Measurements from ENCODE around the gene MBD5.

The MBD5 gene

DNA sequence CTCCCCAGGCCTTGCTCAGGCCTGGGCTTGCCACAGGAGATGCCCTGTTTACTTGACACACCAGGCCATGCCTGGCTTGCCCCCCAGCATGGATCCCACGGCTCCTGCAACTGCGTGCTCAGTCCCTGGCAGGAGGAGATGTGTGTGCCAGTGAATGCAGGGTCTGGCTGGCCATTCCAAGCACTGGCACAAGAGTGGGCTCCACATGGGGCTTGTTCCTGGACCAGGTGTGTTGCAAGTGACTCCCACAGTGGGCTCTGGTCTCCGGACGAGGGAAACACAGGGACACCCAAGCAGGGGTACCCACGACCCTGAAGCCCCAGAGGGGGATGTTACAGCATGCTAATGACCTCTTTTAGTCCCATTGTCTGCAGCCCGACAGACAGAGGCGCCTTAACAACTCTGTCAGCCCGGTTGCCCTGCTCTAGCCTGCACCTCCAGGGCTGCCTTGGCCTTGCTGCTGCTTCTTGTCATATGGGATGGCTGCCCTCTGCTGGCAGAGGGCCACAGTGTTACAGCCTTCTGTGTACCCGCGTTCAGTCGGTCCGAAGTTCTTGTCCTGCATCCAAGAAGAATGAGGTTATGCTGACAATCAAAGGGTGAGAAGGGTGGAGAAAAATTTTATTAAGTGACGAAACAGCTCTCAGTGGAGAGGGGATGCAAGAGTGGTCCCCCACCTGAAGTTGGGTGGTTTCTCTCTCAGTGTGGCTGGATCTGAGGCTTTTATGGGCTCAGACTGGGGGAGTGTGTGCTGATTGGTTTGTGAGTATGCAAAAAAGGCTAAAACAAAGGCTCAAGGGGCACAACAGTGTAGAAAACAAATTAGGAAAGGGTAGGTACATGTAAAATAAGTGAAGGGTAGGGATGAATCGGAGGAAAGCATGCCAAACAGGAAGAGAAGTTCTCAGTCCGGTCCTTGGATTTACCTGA is 180.4 kb downstream of the MBD5 start:
- Mint-ChIP-seq H3K9me3 (no peaks in the 10 kb centered on the region), H3K36me3 (no peaks in the 10 kb centered on the region), H3K4me1 (no peaks in the 10 kb centered on the region), H3K4me3 (no peak overlapping the region), H3K27ac (no peak overlapping the region)
- ATAC-seq = peak; percentile 75
- DNase-seq (ENCODE audit: low spot score in 2 of 2) = peak in 1 of 2 donors; percentile 58

- DNase-seq (ENCODE audit: low spot score in 2 of 2) = no peak
- no peaks in the 10 kb centered on the region for H3K36me3 Mint-ChIP-seq
- H3K4me1 Mint-ChIP-seq = no peaks in the 10 kb centered on the region
- H3K27ac Mint-ChIP-seq = no peak overlapping the region
- H3K9me3 Mint-ChIP-seq = no peaks in the 10 kb centered on the region
- H3K4me3 Mint-ChIP-seq = no peak overlapping the region
- no peak for ATAC-seq
Observed at GRCh38 chr2:148202237-148202636, 181.3 kb downstream of the MBD5 start.

GRCh38 chr2:148207111-148207510 is 186.2 kb downstream of the MBD5 start:
- no peak for ATAC-seq
- DNase-seq (ENCODE audit: low spot score in 2 of 2) = no peak
- Mint-ChIP-seq H3K36me3 (no peaks in the 10 kb centered on the region), H3K27ac (no peak overlapping the region), H3K4me1 (no peaks in the 10 kb centered on the region), H3K9me3 (no peaks in the 10 kb centered on the region), H3K4me3 (no peak overlapping the region)

DNA sequence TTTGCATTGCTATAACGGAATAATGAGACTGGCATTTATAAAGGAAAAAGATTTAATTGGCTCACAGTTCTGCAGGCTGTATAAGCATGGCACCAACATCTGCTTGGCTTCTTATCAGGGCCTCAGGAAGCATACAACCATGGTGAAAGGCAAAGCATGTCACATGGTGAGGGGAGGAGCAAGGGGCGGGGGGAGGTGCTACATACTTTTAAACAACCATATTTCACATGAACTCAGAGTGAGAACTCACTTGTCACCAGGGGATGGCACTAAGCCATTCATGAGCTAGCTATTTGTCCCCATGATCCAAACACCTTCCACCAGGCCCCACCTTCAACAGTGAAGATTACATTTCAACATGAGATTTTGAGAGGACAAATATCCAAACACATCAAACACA is 188.7 kb downstream of the MBD5 start:
- no peak for DNase-seq (ENCODE audit: low spot score in 2 of 2)
- no peaks in the 10 kb centered on the region for H3K36me3 Mint-ChIP-seq
- H3K27ac Mint-ChIP-seq = no peak overlapping the region
- H3K9me3 Mint-ChIP-seq = no peaks in the 10 kb centered on the region
- no peaks in the 10 kb centered on the region for H3K4me1 Mint-ChIP-seq
- H3K4me3 Mint-ChIP-seq = no peak overlapping the region
- ATAC-seq = peak; percentile 46

- H3K9me3 Mint-ChIP-seq = peaks cover 10% of the 10 kb centered on the region
- peak; percentile 39 for ATAC-seq
- no peak overlapping the region for H3K4me3 Mint-ChIP-seq
- H3K27ac Mint-ChIP-seq = no peak overlapping the region
- H3K36me3 Mint-ChIP-seq = no peaks in the 10 kb centered on the region
- H3K4me1 Mint-ChIP-seq = no peaks in the 10 kb centered on the region
- DNase-seq (ENCODE audit: low spot score in 2 of 2) = no peak
Observed at GRCh38 chr2:148218326-148219075, 197.6 kb downstream of the MBD5 start.

DNA sequence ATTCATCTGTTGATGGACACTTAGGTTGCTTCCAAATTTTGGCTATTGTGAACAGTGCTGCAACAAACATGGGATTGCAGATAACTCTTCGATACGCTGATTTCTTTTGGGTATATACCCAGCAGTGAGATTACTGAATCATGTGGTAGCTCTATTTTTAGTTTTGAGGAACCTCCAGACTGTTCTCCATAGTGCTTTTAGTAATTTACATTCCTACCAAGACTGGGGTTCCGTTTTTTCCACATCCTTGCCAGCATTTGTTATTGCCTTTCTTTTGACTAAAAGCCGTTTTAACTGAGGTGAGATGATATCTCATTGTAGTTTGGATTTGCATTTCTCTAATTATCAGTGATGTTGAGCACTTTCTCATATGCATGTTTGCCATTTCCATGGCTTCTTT is 200.3 kb downstream of the MBD5 start:
- no peak overlapping the region for H3K27ac Mint-ChIP-seq
- no peaks in the 10 kb centered on the region for H3K36me3 Mint-ChIP-seq
- ATAC-seq = no peak
- H3K4me3 Mint-ChIP-seq = no peak overlapping the region
- DNase-seq (ENCODE audit: low spot score in 2 of 2) = no peak
- H3K4me1 Mint-ChIP-seq = peaks cover 6% of the 10 kb centered on the region
- peaks cover 12% of the 10 kb centered on the region for H3K9me3 Mint-ChIP-seq

GRCh38 chr2:148221926-148222325 is 201.0 kb downstream of the MBD5 start:
- ATAC-seq (no peak), DNase-seq (ENCODE audit: low spot score in 2 of 2) (no peak)
- peaks cover 6% of the 10 kb centered on the region for H3K4me1 Mint-ChIP-seq
- no peak overlapping the region for H3K27ac Mint-ChIP-seq
- H3K36me3 Mint-ChIP-seq = no peaks in the 10 kb centered on the region
- H3K9me3 Mint-ChIP-seq = peaks cover 12% of the 10 kb centered on the region
- no peak overlapping the region for H3K4me3 Mint-ChIP-seq

DNA sequence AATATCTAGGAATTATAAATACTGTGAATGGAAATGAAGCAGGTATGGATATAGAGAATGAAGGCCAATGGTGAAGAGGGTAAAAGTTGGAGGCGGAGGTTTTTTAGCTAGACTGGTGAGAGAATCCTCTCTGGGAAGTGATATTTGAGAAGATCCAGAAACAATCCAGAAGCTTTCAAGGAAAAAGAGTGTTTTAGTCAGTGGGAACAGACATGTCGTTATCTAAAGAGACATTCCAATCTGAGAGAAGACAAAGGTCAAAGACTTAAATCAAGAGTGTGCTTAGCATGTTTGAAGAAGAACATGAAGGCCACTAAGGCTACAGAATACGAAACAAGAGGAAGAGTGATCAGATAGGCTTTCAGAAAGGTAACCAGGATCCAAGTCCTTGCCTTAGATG is 211.0 kb downstream of the MBD5 start:
- ATAC-seq = no peak
- H3K4me1 Mint-ChIP-seq = peaks cover 4% of the 10 kb centered on the region
- no peak overlapping the region for H3K4me3 Mint-ChIP-seq
- no peak for DNase-seq (ENCODE audit: low spot score in 2 of 2)
- H3K36me3 Mint-ChIP-seq = peaks cover 15% of the 10 kb centered on the region
- H3K9me3 Mint-ChIP-seq = peaks cover 11% of the 10 kb centered on the region
- no peak overlapping the region for H3K27ac Mint-ChIP-seq

GRCh38 chr2:148234143-148234542 is 213.3 kb downstream of the MBD5 start:
- no peak overlapping the region for H3K4me3 Mint-ChIP-seq

GRCh38 chr2:148237911-148238310 is 217.0 kb downstream of the MBD5 start:
- no peak for ATAC-seq
- H3K27ac Mint-ChIP-seq = no peak overlapping the region
- DNase-seq (ENCODE audit: low spot score in 2 of 2) = no peak
- H3K36me3 Mint-ChIP-seq = peaks cover 27% of the 10 kb centered on the region
- no peaks in the 10 kb centered on the region for H3K4me1 Mint-ChIP-seq
- peaks cover 12% of the 10 kb centered on the region for H3K9me3 Mint-ChIP-seq
- no peak overlapping the region for H3K4me3 Mint-ChIP-seq

More at GRCh38 chr2:148234143-148234542, 213.3 kb downstream of the MBD5 start:
- Mint-ChIP-seq H3K36me3 (peaks cover 27% of the 10 kb centered on the region), H3K9me3 (peaks cover 13% of the 10 kb centered on the region), H3K4me1 (peaks cover 4% of the 10 kb centered on the region), H3K27ac (no peak overlapping the region)
- ATAC-seq (no peak), DNase-seq (ENCODE audit: low spot score in 2 of 2) (no peak)

DNA sequence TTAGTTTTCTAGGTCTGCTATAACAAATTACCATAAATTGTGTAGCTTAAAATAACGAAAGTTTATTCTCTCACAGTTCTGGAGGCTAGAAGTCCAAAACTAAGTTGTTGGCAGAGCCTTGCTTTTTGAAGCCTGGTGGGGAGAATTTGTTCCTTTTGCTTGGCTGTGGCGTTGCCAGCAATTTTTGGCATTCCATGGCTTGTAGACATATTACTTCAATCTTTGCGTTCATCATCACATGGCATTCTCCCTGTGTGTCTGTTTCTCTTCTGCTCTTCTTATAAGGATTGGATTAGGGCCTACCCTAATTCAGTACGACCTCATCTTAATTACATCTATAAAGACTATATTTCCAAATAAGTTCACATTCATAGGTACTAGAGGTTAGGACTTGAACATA is 217.7 kb downstream of the MBD5 start:
- peaks cover 27% of the 10 kb centered on the region for H3K36me3 Mint-ChIP-seq
- H3K4me1 Mint-ChIP-seq = no peaks in the 10 kb centered on the region
- no peak overlapping the region for H3K27ac Mint-ChIP-seq
- no peak for DNase-seq (ENCODE audit: low spot score in 2 of 2)
- H3K4me3 Mint-ChIP-seq = no peak overlapping the region
- ATAC-seq = no peak
- H3K9me3 Mint-ChIP-seq = peaks cover 12% of the 10 kb centered on the region

- ATAC-seq = no peak
- Mint-ChIP-seq H3K27ac (no peak overlapping the region), H3K36me3 (peaks cover 23% of the 10 kb centered on the region), H3K4me3 (no peak overlapping the region), H3K4me1 (no peaks in the 10 kb centered on the region), H3K9me3 (peaks cover 12% of the 10 kb centered on the region)
- no peak for DNase-seq (ENCODE audit: low spot score in 2 of 2)
Observed at GRCh38 chr2:148240838-148241237, 219.9 kb downstream of the MBD5 start.

DNA sequence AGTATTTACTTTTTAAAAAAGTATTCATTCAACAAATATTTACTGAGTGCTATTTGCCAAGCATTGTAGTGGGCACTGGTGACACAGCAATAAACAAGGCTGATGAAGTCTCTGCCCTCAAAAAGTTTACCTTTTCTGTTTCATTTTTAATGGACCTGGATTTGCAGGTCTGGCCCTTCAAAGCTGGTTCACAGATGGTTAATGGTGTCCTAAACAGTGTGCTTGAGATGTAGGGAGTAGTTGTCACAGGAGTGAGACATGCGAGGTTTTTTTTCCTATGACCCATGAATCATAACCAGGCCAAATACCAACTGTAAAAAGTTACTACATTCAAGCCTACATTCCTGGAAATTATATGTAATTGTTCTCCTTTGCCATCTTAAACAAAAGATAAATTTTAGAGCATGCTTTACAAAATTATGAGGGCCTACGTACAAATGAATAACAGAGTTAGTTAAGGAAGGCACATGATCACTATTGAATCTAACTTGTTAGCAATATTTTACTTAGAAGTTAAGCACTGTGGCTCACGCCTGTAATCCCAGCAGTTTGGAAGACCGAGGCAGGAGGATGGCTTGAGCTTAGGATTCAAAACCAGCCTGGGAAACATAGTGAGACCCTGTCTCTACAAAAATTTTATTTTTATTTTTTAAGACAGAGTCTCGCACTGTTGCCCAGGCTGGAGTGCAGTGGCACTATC is 223.9 kb downstream of the MBD5 start:
- H3K27ac Mint-ChIP-seq = no peak overlapping the region
- DNase-seq (ENCODE audit: low spot score in 2 of 2) = no peak
- H3K36me3 Mint-ChIP-seq = no peaks in the 10 kb centered on the region
- H3K4me3 Mint-ChIP-seq = no peak overlapping the region
- no peaks in the 10 kb centered on the region for H3K4me1 Mint-ChIP-seq
- ATAC-seq = no peak
- H3K9me3 Mint-ChIP-seq = peaks cover 4% of the 10 kb centered on the region

DNA sequence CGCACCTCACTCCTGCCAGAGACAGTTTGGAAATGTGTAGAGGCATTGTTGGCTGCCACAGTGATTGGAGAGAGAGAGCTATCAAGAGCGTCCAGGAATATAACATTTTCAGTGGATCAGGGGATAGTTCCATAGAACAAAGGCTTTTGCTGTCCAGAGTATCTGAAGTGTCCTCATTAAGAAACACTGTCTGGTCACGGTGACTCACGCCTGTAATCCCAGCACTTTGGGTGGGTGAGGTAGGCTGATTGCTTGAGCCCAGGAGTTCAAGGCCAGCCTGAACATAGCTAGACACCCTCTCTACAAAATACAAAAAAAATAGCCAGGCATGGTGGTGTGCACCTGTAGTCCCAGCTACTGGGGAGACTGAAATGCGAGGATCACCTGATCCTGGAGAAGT is 231.1 kb downstream of the MBD5 start:
- Mint-ChIP-seq H3K27ac (no peak overlapping the region), H3K9me3 (peaks cover 5% of the 10 kb centered on the region), H3K4me3 (no peak overlapping the region), H3K4me1 (no peaks in the 10 kb centered on the region), H3K36me3 (no peaks in the 10 kb centered on the region)
- no peak for ATAC-seq
- DNase-seq (ENCODE audit: low spot score in 2 of 2) = no peak

DNA sequence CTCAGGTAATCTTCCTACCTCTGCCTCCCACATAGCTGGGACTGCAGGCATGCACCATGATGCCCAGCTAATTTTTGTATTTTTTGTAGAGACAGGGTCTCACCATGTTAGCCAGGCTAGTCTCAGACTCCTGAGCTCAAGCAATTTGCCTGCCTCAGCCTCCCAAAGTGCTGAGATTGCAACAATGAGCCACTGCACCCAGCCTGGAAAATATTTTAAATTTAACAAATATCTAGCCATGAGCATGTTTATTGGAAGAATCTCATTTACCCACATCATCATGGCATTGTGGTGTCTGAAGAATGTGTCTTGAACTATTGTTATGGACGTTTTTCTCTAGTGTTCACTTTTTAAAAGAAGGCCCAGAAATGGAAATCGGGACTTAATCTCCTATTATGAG is 231.8 kb downstream of the MBD5 start:
- no peaks in the 10 kb centered on the region for H3K4me1 Mint-ChIP-seq
- no peak overlapping the region for H3K27ac Mint-ChIP-seq
- no peaks in the 10 kb centered on the region for H3K36me3 Mint-ChIP-seq
- ATAC-seq (no peak), DNase-seq (ENCODE audit: low spot score in 2 of 2) (no peak)
- H3K9me3 Mint-ChIP-seq = peaks cover 5% of the 10 kb centered on the region
- no peak overlapping the region for H3K4me3 Mint-ChIP-seq

Measured in stimulated activated effector memory CD8-positive, alpha-beta T cell treated with anti-CD3 and anti-CD28 coated beads, Interleukin-12 subunit alpha, Interleukin-12 subunit beta, amount 100 ng/mL, for 72 hours (primary cell).